HG03064 (cell line): ENCODE data around the gene SLC6A17.

Source experiments
- ATAC-seq: cut with Tn5 transposase; IDR thresholded peaks from one replicate; pipeline ENCODE4 v1.9.1; 2021; ENCODE audit warnings: low read depth; ENCODE audit not compliant: unreplicated experiment

SLC6A17 gene

DNA sequence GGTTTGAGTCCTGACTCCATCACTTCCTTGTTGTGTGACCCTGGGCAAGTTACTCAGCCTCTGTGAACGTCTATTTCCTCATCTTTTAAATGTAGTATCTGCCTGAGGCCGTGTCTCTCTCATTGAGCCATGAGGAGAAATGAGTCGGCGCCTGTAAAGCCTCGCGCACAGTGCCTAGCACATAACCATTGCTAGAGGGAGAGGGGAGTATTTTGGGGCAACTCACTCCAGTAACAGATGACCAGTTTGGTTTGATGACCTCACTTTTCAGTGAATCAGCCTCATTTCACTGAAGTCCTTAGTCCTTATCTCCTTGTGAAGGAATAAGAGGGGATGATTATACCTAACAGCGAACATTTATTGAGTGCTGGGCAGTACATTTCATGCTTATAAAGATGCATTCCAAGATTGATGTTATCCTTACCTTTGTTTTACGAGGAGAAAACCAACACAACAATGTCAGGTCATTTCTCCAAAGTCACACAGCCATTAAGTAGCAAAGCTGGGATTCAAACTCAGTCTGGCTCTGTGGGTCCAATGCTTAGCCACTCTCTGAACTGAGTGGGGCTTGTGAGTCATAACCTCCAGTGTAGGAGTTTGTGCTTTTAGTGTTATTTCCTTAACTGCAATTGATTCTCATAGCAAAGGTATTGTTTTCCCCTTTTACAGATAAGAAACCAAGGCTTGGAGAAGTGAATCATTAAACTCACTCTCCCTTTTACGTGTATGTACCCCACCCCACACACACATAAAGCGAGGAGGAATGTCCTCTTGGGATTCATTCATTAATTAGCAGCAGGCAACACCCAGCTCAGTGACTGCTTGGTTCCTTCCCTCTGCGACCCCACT lies 85.8 kb downstream of the SLC6A17 start:
- ATAC-seq = no peak

DNA sequence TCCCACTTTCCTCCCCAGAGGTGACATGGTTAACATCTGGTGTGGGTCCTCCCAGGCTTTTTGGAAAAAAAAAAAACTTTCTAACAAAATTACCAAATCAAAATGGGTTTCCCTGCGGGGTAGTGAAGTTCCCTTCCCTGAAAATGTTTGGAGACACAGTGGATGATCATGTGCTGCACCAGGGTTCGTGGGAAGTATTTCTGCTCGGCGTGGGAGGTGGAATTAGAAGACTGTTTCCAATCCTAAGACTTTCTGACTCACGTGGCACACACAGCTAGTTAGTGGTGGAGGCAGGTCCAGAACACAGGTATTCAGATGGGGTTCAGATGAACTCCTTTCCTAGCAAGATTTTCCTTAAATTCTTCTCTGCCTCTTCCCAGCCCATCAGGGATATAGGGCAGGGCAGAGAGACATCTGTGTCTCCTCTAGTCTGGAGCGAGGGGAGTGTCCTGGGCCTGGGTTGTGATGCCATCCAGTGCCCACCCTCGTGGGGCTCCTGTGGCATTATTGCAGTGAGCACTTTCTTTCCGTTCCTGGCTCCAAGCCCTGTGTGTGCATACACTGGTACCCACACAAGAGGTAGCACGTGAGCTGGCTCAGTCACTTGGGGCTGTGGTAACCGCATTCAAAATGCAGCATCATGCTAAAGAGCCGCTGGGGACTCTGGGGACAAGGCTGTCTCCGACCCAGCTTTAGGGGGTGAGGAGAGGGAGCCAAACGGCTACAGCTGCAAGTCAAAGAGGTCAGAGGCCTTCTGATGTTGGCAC lies 87.3 kb downstream of the SLC6A17 start:
- ATAC-seq = no peak

DNA sequence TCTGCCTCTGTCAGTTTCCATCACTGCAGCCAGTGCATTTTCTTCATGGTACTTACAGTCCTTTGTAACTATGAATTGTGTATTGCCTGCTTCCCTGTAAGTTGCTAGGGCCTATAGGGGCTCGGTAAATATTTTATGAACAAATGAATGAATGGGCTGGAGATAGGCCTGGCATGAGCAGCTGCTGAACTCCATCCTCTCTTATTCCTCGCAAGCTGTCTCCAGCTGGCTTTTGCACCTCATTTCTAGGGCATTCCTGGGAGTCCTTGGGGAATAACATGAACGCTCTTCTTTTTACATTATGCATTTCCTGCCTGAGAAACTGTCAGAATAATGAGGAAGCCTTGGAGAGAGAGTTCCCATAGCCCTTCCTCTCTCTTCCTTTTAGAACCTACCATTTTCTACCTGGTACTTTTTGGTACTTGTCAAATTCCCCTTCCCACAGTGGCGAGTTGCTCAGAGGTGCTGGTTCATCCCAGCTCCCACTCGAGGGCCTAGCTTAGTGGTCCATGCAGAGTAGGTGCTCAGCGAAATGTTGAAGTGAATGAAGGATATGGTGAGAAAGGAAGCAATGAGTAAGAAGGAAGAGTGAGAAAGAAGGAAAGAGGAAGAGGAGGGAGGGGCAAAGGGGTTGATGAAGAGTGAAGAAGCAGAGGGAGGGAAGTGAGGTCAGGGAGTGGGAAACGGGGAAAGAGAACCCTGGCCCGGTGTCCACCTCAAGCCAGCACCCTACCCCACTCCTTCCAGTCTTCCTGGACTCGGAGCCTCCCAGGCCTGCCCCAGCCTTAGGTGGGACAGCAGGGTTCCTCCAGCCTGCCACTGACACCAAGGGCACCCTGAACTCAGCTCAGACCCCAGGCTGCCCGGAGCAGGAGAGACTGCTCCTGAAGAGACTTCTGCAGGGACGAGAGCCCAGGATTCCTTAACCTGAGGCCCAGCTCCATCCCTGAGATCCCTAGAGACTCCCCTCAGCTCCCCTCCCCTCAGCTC lies 89.4 kb downstream of the SLC6A17 start:
- no peak for ATAC-seq

DNA sequence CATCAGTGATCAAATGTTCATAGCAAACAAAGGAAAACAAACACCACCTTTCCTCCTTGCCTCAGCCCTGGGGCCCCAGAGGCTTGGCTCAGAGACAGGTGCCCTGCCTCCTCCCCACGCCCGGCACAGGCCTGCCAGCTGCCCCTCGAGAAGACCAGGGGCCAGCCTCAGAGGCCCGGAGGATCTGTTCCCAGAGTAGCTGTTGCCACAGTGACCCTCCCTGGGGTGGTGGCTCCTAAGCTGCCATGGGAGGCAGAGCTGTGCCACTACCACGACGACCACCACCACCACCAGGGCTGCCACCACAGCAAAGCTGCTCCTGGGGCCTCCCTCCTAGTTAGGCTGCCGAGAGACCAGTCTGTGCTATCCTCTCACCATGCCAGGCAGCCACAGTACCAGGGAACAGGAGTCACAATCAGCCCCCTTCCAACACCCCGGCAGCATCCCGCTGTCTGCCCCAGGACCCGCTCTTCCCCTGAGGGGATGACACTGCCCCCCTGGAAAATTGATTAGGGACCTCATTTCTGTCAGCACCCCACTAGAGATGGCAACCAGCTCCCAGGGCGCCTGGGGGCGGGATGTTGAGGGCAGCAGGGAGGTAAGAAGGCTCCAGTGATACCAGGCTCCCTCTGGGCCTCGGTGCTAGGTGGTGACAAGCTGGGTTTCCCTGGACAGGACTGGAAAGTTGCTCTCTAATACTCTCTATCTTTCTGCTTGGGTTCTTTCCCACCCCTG lies 90.3 kb downstream of the SLC6A17 start:
- no peak for ATAC-seq

DNA sequence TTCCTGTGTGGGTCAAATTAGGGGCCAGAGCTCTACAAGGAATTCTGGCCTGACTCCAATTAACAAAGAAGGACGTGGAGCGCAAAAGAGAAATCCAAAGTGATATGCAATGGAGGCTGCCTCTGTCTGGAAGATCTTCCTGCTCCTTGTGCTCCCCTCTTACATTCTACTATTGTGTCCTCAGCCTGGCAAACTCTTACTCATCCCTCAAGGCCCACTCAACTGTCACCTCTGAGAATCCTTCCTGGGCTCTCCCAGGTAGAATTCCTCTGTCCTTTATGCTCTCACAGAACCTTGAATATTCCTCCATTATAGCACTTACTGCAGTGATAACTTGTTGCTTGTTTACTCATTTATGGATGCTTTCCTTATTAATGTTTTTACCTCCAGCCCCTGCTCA lies 91.2 kb downstream of the SLC6A17 start:
- no peak for ATAC-seq

DNA sequence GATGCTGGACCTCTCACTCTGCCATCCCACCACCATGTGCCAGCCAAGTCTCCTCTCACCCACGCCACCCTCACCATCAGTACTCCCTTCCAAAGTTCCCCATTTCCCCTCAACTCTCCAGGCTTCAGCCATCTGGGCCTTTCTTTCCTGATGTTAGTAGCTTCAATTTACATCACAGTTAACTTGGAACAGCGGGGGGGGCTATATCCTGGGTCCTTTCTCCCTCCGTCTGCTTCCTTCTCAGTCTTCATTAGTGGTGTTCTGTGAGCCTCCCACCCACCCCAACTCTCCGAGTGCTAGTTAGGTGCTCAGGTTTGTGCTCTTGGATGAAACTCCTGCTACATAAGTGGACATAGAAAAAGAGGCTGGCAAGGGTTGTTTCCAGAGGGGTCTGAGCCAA lies 91.8 kb downstream of the SLC6A17 start:
- no peak for ATAC-seq

DNA sequence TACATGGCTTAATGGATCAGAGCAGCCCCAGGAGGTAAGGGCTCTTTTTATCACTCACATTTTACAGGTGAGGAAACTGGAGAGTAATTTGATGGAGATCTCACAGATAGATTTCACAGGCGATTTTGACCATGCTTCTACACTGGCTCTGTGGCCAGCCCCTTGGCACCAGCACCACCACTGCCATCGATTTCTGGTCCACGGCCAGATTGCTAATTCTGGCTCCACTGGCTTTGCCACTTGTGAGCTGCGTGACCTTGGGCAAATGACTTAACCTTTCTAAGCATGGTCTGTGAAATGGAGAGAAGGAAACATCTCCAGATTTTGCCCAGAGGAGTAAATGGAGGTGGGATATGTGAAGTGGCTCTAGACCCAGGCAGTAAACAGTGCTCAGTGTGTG lies 92.4 kb downstream of the SLC6A17 start:
- no peak for ATAC-seq

DNA sequence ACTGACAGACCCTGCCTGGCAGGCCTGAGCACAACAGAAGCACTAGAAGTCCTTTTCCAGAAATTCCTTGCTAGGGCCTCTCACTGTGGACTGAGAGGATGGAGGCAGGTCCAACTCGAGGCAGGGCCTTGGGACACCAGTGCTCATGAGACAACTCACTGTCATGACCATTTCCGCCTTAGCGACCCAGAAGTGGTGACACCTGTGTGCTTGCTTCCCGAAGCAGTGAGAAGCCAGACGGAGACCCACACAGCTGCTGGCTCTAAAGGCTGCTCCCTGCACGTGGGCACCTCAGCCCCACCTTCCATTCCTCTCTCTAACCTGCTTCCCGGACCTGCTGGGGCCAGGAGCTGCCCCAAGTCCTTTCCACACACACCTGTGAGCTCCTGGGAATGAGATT lies 92.9 kb downstream of the SLC6A17 start:
- ATAC-seq = no peak

DNA sequence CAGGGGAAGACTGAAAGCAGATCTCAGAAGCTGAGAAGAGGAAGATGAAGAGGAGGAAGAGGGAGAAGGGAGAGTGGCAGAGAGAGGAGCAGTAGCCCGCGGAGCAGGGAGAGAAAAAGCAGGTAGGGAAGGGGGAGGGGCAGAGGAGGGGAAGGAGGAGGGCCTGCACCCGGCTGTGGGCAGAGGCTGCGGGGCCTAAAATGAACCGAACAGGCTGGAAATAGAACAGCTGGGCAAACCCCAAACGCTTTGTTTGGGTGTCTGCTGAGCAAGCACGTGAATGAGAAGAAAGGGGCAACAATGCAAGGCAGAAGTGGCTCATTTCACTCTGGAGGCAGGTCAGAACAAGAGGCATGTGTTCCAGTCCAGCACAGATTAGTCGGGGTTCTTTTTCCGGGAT lies 93.3 kb downstream of the SLC6A17 start:
- no peak for ATAC-seq

DNA sequence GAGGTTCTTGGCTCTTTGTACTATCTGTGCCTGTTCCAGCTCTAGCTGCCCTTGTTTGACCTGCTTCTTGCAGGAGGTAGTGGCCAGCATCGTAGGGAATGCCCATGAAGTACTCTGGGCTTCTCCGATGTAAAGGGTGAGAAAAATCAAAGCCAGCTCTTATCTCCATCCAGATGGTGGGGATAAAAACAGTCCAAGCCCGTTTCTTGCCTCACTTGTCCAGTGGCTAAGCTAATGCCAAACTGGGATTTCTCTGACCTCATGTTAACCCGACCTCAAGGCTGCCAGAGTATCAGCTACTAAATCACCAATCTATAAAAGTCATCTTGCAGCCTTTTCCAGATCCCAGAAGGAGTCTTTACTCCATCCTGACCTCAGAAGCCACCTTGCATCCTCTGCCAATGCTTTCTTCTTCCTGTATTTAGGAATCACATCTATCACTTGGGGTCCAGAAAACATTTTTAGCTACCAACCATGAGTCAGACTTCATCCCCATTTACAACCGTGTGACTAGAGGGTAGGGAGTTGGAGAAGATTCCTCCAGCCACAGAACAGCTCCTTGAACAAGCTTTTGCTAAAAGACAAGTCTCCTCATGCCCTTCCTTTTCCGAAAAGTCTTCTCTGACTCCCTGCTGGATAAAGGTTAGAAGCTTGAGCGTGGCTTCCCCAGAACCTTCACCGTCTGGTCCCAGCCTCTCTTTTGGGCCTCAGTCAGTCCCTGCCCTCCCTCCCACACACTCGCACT lies 95.8 kb downstream of the SLC6A17 start:
- no peak for ATAC-seq

DNA sequence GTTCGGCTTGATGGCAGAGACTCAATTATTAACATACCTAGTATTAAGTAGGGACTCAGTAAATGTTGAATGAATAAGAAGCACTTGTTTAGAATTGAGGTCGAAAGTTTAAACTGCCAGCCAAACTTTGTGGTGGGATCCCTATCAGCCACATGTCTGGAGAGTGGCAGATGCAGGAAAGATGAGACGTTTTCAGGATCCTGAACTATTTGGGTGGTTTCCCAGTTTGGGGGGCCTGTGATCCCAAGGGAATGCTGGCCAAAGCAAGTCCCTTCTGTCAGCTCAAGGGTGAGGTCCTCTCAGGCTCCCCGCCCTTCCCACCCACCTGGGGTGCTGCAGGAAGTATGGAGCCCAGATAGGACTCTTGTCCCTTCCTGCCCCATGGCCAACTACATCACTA lies 98.5 kb downstream of the SLC6A17 start:
- ATAC-seq = no peak

DNA sequence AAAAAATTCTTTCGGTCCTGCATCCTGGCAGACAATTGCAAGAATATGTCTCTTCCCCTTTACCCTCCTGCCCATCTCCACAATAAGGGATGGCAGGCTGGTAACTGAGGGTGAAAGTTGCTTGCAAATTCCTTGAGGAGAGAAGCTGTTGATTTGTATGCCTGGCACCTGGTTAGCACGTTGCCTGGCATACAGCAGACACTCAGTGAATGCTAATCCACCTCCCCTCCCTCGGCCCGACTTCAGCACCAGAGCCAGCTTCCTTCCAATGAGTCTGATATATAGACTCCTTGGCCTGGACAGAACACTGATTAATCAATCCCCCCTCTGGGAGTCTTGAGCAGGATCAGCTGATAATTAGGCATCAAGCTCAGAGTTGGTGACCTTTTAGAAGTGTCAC lies 99.0 kb downstream of the SLC6A17 start:
- ATAC-seq = no peak

DNA sequence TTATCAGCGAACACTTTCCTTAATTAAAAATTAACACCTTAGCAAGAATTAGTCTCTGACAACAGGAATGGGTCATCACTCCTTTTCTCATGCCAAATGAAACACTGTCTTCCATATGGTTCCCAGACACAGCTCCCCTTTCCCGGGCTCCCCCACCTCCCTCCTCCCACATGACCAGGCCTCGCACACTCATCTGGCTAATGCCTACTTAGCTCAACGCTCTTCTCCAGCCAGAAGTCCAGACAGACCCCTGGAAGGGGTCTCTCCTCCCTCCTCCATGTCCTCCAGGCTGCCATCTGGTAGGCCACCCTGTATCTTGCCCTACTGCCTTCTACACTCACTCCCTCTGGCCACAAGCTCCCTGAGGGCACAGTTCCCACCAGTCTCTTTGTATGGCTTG lies 99.7 kb downstream of the SLC6A17 start:
- ATAC-seq = no peak

DNA sequence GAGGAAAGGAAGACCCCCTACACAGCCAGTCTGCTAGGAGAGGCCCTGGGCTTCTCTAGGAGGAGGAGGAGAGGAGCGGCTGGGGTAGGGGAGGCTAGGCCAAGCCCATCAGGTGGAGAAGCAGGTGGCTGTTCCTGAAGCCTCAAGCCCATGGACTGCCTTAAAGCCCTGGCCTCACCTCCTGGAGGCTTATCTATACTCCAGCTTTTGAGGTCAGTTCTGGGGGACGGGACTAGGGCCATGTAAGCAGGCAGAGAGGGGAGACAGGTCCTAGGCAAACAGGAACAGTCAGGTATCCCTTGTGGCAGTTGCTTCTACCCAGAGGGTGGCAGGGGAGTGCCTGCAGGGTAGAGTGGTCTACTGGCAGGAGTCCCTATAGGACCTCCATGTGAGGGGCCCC lies 100.5 kb downstream of the SLC6A17 start:
- ATAC-seq = no peak
